GM10266 (cell line): ENCODE measurements around the gene PIP5KL1.
A peak's percentile ranks its signal among the peaks of the same experiment; 100 is the strongest.

Source experiments
- DNase-seq: peaks from one replicate; pipeline ENCODE4 v3.0.0; 2012; ENCODE audit errors: extremely low spot score
- CTCF ChIP-seq: IDR thresholded peaks from 2 replicates; pipeline ENCODE4 v1.5.1; 2012; ENCODE audit warnings: mild to moderate bottlenecking, low read depth; ENCODE audit not compliant: control insufficient read depth, insufficient read depth; ENCODE audit errors: missing control alignments

PIP5KL1 gene

GRCh38 chr9:127908660-127908926, 22.0 kb downstream of the PIP5KL1 start:
- no peak for DNase-seq
- no peak for TF ChIP-seq CTCF

GRCh38 chr9:127907867-127908659, 22.5 kb downstream of the PIP5KL1 start:
- no peak for TF ChIP-seq CTCF
- DNase-seq: no peak

GRCh38 chr9:127905788-127906191, 24.8 kb downstream of the PIP5KL1 start:
- peak; percentile 65 for DNase-seq
- no peak for TF ChIP-seq CTCF

- peak; percentile 47 for DNase-seq
These were observed 25.4 kb downstream of the PIP5KL1 start for GRCh38 chr9:127905004-127905728.

GRCh38 chr9:127904561-127905003, 26.0 kb downstream of the PIP5KL1 start:
- TF ChIP-seq CTCF: no peak
- DNase-seq: peak; percentile 20

More at GRCh38 chr9:127905004-127905728, 25.4 kb downstream of the PIP5KL1 start:
- no peak for TF ChIP-seq CTCF

DNA sequence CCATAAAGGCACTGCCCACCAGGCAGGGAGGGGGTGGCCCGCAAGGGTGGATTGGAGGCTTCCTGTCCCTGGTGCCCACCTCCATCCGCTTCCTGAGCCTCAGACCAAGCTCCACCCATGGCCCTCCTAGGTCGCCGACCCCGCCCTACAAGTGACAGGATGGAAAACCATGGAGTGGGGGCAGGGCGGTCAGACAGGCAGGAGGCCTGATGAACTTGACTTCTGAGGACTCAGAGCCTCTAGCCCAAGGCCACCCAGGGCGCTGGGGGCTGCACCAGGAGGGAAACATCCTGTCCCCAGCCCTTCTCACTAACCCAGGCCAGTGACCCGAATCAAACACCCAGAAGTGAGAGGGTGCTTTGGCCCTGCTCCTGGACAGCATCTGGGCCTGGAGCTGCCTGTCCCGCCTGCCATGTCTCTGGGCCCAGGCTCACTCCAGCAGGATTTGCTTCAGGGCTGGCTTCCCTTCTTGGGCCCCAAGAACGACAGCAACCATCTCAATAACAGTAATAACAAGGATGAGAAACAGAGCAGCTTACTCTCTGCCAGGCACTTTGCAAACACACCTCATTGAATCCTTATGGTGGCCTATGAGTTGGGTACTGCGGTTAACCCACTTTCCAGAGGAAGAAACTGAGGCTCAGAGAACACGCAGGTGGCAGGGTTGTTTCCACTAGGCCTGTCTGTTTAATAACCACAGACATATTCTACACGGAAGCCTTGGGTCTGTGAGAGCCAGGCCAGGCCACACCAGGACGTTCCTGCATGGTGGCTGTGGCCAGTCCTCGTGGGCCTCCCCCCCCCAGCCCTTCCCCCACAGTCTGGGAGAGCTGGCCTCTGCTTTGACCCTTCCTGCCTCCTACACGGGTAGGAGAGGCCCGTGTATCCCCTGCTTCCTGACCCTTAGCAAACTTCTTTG, 26.8 kb downstream of the PIP5KL1 start:
- DNase-seq: peak; percentile 75
- TF ChIP-seq CTCF: no peak
